Memory B cell (primary cell): ENCODE data around the gene DOCK9.
A peak's percentile ranks its signal among the peaks of the same experiment; 100 is the strongest.

Experiments used
- ATAC-seq: fragments of 150-1000 bp; cut with Tn5 transposase; 2 replicates; pipeline ENCODE4 v1.10.0; 2021; ENCODE audit warnings: low read depth, mild to moderate bottlenecking, moderate library complexity
- DNase-seq, 2 donors: peaks; one replicate each; pipeline ENCODE4 v3.0.0; 2022; ENCODE audit warnings: low spot score in 2 of 2
- H3K27ac Mint-ChIP-seq: one replicate; pipeline ENCODE4 v1.8.0; 2022; ENCODE audit warnings: mild to moderate bottlenecking, moderate library complexity, mixed read lengths
- H3K27me3 Mint-ChIP-seq: one replicate; pipeline ENCODE4 v1.8.0; 2022; ENCODE audit warnings: mixed read lengths
- H3K36me3 Mint-ChIP-seq: one replicate; pipeline ENCODE4 v1.8.0; 2022; ENCODE audit warnings: mild to moderate bottlenecking, mixed read lengths
- H3K4me1 Mint-ChIP-seq: one replicate; pipeline ENCODE4 v1.8.0; 2022; ENCODE audit warnings: mixed read lengths
- H3K4me3 Mint-ChIP-seq: one replicate; pipeline ENCODE4 v1.8.0; 2022; ENCODE audit warnings: mild to moderate bottlenecking, moderate library complexity, mixed read lengths
- H3K9me3 Mint-ChIP-seq: one replicate; pipeline ENCODE4 v1.8.0; 2022; ENCODE audit warnings: mixed read lengths

Gene DOCK9

GRCh38 chr13:98919566-98919965 is 58.3 kb downstream of the DOCK9 start:
- DNase-seq (no peak), ATAC-seq (no peak)
- Mint-ChIP-seq H3K36me3 (peaks cover 33% of the 10 kb centered on the region), H3K27me3 (no peaks in the 10 kb centered on the region), H3K4me1 (peaks cover 16% of the 10 kb centered on the region), H3K9me3 (no peaks in the 10 kb centered on the region), H3K4me3 (no peak overlapping the region), H3K27ac (no peak overlapping the region)

GRCh38 chr13:98918771-98919170 is 59.1 kb downstream of the DOCK9 start:
- H3K36me3 Mint-ChIP-seq = peaks cover 29% of the 10 kb centered on the region
- H3K27me3 Mint-ChIP-seq = no peaks in the 10 kb centered on the region
- H3K4me3 Mint-ChIP-seq = no peak overlapping the region
- H3K9me3 Mint-ChIP-seq = no peaks in the 10 kb centered on the region
- peaks cover 16% of the 10 kb centered on the region for H3K4me1 Mint-ChIP-seq
- DNase-seq = no peak
- peak; percentile 37 for ATAC-seq
- no peak overlapping the region for H3K27ac Mint-ChIP-seq

GRCh38 chr13:98917116-98917515 is 60.7 kb downstream of the DOCK9 start:
- no peak for DNase-seq
- Mint-ChIP-seq H3K36me3 (peaks cover 25% of the 10 kb centered on the region), H3K27me3 (no peaks in the 10 kb centered on the region), H3K4me3 (no peak overlapping the region), H3K9me3 (no peaks in the 10 kb centered on the region), H3K27ac (no peak overlapping the region), H3K4me1 (peaks cover 16% of the 10 kb centered on the region)
- no peak for ATAC-seq

GRCh38 chr13:98916403-98916802 is 61.5 kb downstream of the DOCK9 start:
- peaks cover 14% of the 10 kb centered on the region for H3K4me1 Mint-ChIP-seq
- no peak overlapping the region for H3K4me3 Mint-ChIP-seq
- no peaks in the 10 kb centered on the region for H3K9me3 Mint-ChIP-seq
- ATAC-seq = no peak
- H3K27ac Mint-ChIP-seq = no peak overlapping the region
- no peak for DNase-seq
- H3K36me3 Mint-ChIP-seq = peaks cover 18% of the 10 kb centered on the region
- no peaks in the 10 kb centered on the region for H3K27me3 Mint-ChIP-seq

GRCh38 chr13:98915981-98916380 is 61.9 kb downstream of the DOCK9 start:
- DNase-seq (no peak), ATAC-seq (no peak)
- no peak overlapping the region for H3K27ac Mint-ChIP-seq
- H3K9me3 Mint-ChIP-seq = no peaks in the 10 kb centered on the region
- no peaks in the 10 kb centered on the region for H3K27me3 Mint-ChIP-seq
- H3K36me3 Mint-ChIP-seq = peaks cover 15% of the 10 kb centered on the region
- no peak overlapping the region for H3K4me3 Mint-ChIP-seq
- H3K4me1 Mint-ChIP-seq = peaks cover 13% of the 10 kb centered on the region

GRCh38 chr13:98915563-98915962 is 62.3 kb downstream of the DOCK9 start:
- no peak for ATAC-seq
- DNase-seq = no peak
- H3K27me3 Mint-ChIP-seq = no peaks in the 10 kb centered on the region
- H3K36me3 Mint-ChIP-seq = peaks cover 13% of the 10 kb centered on the region
- H3K4me1 Mint-ChIP-seq = peaks cover 17% of the 10 kb centered on the region
- H3K9me3 Mint-ChIP-seq = no peaks in the 10 kb centered on the region
- H3K27ac Mint-ChIP-seq = no peak overlapping the region
- no peak overlapping the region for H3K4me3 Mint-ChIP-seq

- Mint-ChIP-seq H3K4me3 (no peak overlapping the region), H3K9me3 (no peaks in the 10 kb centered on the region), H3K36me3 (peaks cover 9% of the 10 kb centered on the region), H3K27me3 (no peaks in the 10 kb centered on the region), H3K27ac (no peak overlapping the region), H3K4me1 (peaks cover 7% of the 10 kb centered on the region)
- DNase-seq = no peak
- ATAC-seq = no peak
Observed at GRCh38 chr13:98913741-98914140, 64.1 kb downstream of the DOCK9 start.

GRCh38 chr13:98912846-98913245 is 65.0 kb downstream of the DOCK9 start:
- Mint-ChIP-seq H3K4me1 (peaks cover 4% of the 10 kb centered on the region), H3K27me3 (no peaks in the 10 kb centered on the region), H3K9me3 (no peaks in the 10 kb centered on the region), H3K27ac (no peak overlapping the region), H3K36me3 (peaks cover 9% of the 10 kb centered on the region), H3K4me3 (no peak overlapping the region)
- no peak for DNase-seq
- no peak for ATAC-seq

GRCh38 chr13:98910501-98910951 is 67.3 kb downstream of the DOCK9 start:
- peaks cover 12% of the 10 kb centered on the region for H3K36me3 Mint-ChIP-seq
- peaks cover 4% of the 10 kb centered on the region for H3K4me1 Mint-ChIP-seq
- H3K27me3 Mint-ChIP-seq = no peaks in the 10 kb centered on the region
- no peak for DNase-seq
- no peaks in the 10 kb centered on the region for H3K9me3 Mint-ChIP-seq
- H3K27ac Mint-ChIP-seq = peak overlapping the region; percentile 5
- no peak overlapping the region for H3K4me3 Mint-ChIP-seq
- ATAC-seq = no peak

GRCh38 chr13:98909016-98909415 is 68.8 kb downstream of the DOCK9 start:
- Mint-ChIP-seq H3K27ac (no peak overlapping the region), H3K4me1 (peaks cover 4% of the 10 kb centered on the region), H3K9me3 (no peaks in the 10 kb centered on the region), H3K36me3 (peaks cover 8% of the 10 kb centered on the region), H3K4me3 (no peak overlapping the region), H3K27me3 (no peaks in the 10 kb centered on the region)
- ATAC-seq (no peak), DNase-seq (no peak)

- no peak for DNase-seq
- H3K4me1 Mint-ChIP-seq = peaks cover 4% of the 10 kb centered on the region
- no peak for ATAC-seq
- peaks cover 12% of the 10 kb centered on the region for H3K36me3 Mint-ChIP-seq
- no peaks in the 10 kb centered on the region for H3K27me3 Mint-ChIP-seq
- H3K4me3 Mint-ChIP-seq = no peak overlapping the region
- no peak overlapping the region for H3K27ac Mint-ChIP-seq
- H3K9me3 Mint-ChIP-seq = no peaks in the 10 kb centered on the region
Observed at GRCh38 chr13:98906746-98907502, 70.9 kb downstream of the DOCK9 start.

GRCh38 chr13:98905199-98905598 is 72.7 kb downstream of the DOCK9 start:
- Mint-ChIP-seq H3K36me3 (peaks cover 23% of the 10 kb centered on the region), H3K27me3 (no peaks in the 10 kb centered on the region), H3K9me3 (no peaks in the 10 kb centered on the region), H3K4me3 (no peak overlapping the region), H3K27ac (no peak overlapping the region), H3K4me1 (no peaks in the 10 kb centered on the region)
- no peak for DNase-seq
- ATAC-seq = no peak

- Mint-ChIP-seq H3K4me3 (no peak overlapping the region), H3K9me3 (no peaks in the 10 kb centered on the region), H3K36me3 (peaks cover 41% of the 10 kb centered on the region), H3K27me3 (no peaks in the 10 kb centered on the region), H3K27ac (no peak overlapping the region), H3K4me1 (peaks cover 5% of the 10 kb centered on the region)
- ATAC-seq (no peak), DNase-seq (no peak)
Observed at GRCh38 chr13:98900442-98900841, 77.4 kb downstream of the DOCK9 start.

GRCh38 chr13:98897706-98898105 is 80.2 kb downstream of the DOCK9 start:
- H3K27me3 Mint-ChIP-seq = no peaks in the 10 kb centered on the region
- H3K4me1 Mint-ChIP-seq = peaks cover 8% of the 10 kb centered on the region
- H3K4me3 Mint-ChIP-seq = no peak overlapping the region
- no peak overlapping the region for H3K27ac Mint-ChIP-seq
- no peak for DNase-seq
- ATAC-seq = no peak
- no peaks in the 10 kb centered on the region for H3K9me3 Mint-ChIP-seq
- H3K36me3 Mint-ChIP-seq = peaks cover 39% of the 10 kb centered on the region

GRCh38 chr13:98896868-98897144 is 81.1 kb downstream of the DOCK9 start:
- H3K36me3 Mint-ChIP-seq = peaks cover 36% of the 10 kb centered on the region
- no peaks in the 10 kb centered on the region for H3K9me3 Mint-ChIP-seq
- ATAC-seq (no peak), DNase-seq (no peak)
- peaks cover 8% of the 10 kb centered on the region for H3K4me1 Mint-ChIP-seq
- no peaks in the 10 kb centered on the region for H3K27me3 Mint-ChIP-seq
- no peak overlapping the region for H3K4me3 Mint-ChIP-seq
- no peak overlapping the region for H3K27ac Mint-ChIP-seq
